Measurements from ENCODE around the gene LZTFL1.

LZTFL1 gene, protein sequence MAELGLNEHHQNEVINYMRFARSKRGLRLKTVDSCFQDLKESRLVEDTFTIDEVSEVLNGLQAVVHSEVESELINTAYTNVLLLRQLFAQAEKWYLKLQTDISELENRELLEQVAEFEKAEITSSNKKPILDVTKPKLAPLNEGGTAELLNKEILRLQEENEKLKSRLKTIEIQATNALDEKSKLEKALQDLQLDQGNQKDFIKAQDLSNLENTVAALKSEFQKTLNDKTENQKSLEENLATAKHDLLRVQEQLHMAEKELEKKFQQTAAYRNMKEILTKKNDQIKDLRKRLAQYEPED

DNA sequence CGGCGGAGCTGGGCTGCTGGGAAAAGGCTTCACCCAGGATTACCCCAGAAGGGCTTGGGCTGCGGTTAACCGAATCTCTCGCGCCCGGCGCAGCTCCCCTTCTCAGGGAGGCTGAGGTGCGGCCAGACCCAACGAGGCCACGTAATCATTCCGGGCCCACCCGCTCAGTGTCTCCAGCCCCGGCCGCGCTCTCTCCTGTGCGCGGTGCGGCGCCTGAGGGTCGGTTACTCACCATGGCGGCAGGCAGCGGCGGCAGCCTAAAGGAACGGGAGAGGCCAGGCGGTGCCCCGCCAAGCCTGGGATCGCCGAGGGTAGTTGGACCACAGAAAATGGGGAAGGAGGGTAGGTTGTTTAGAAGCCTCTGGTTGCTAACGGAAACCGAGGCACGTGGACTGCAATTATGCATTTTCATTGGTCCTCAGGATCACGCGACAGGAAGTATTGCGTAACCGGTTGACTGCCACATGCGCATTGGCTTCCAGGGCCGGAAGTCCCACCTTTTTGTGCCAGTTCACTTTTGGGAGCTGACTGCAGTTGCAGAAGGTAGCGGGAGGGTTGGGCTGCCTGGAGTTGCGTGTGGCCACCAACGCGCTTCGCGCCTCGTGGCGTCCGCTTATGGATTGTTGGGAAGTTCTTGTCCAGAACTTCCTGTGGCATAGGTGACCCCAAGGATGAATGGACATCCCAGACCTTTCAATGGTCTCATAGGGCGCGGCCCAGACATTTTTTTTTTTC, at the start of gene LZTFL1:
TSS of gene LZTFL1 (minus strand) at position 363 of the 735 bp plus-strand sequence. CDS start at position 235, 128 bp downstream.
- peak; percentile 92 for FAIRE-seq

DNA sequence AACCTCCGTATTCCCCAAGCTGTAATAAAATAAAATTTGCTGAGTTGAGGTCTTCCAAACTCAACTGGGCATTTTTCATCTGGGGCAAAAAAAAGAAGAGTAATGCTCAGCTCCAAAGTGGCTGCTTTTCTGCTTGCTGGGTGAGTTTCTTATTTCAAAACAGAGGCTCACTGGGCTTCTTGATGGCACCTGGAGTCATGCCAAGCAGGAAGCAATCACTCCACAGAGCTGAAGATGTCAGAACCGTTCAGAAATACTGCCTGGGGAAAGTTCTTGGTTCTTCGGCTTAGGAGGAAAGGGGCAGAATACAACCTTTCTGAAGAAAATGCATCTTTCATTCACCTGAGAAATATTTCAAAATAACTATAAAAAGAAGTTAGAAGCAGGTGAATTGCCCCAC, 48.5 kb upstream of the LZTFL1 start:
- no peak for FAIRE-seq

DNA sequence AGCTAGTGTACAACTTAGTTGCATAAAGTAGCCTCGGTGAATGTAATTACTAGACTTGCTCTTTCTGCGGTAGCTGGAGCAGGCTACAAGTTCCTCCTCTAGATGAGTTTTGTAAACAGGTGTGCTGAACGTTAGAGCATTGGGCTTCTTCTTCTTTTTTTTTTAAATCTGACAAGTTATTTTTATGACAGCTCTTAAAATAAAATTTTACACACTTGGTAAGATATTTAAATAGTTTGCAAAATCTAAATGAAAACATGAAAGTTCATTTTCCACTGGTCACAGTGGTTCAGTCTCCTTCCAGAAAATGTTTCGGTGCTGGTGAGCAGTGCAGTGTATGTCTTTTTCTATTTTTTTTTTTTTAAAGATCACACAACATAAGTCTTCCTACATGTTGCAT, 47.4 kb upstream of the LZTFL1 start:
- no peak for FAIRE-seq

DNA sequence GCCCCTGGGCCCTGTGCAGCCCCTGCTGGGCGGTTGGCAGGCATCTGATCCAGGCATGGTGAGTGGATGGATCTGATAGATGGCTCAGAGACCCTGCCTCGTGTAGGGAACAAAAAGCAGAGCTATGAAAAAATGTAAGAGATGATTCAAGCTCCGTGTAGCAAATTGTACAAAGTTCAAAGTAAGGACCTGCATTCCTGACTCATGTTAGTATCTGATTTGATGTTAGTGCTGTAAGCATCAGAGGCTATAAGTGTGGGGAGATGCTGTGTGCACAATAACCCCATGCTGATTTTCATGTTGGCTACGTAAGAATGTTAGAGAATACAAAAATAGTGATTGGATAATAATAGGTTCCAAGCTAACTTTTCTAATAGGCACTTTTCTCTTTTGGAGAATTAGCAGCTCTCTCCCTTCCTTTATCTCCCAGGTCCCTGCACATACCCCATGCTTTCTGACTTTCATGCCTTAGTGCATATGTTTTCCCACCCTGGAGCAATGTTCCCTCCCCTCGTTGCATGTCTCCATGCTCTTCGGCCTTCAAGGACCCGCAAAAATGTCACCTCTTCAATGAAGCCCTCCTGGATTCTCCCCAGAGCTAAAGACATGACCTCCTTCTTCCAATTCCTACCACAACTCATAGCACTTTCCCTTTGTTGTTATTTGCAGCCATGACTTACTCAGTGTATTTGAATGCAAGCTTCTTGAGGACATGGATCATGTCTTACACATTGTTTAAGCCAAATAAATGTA, 46.0 kb upstream of the LZTFL1 start:
- no peak for FAIRE-seq

DNA sequence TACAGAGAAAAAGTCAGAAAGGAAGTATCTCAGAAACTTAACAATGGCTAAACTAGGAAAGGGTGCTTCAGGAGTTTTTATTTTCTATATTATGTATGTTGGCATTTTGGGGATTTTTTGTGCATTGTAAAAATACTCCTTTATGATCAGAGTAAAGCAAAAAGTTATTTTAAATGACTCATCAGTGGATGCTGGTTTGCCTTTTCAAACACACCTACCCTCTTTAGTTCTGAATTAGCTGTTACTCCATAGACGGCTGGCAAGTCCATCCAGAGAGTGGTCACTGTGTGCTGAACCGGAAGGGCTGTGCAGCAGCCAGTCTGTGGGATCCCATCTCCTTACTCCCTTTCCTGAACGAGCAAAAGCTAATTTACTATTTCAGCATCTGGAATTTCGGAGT, 45.4 kb upstream of the LZTFL1 start:
- FAIRE-seq, result no peak

DNA sequence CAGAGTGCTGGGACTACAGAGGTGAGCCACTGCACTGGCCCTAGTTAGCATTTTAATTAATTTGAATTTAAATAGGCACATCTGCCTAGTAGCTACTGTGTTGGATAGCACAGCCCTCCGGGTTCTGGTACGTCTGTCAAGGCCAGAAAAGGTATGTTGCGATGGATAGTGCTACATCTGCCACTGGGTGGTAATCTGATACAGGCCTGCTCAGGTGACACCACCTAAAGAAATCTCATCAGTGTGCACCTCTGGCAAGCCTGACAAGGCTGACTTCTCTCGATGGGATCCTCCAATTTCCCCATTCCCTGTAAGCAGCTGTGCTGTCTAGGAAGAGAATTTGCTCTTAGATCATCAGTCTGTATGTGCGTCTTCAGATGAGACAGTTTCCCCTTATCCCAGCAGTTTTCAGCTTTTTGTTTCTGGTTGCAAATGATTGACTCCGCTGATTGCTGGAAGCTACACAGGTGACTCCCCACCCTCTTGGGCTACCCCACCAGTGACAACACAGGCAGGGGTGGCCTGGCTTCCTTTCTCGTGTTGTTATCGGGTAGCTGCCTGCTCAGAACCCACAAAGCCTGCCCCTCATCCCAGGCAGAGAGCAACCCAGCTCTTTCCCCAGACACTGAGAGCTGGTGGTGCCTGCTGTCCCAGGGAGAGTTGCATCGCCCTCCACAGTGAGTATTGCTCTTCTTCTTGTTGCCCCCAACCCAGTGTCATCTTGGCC, 44.2 kb upstream of the LZTFL1 start, which contains the start of gene CCR9:
TSS of gene CCR9 (plus strand) at position 565 of the 727 bp plus-strand sequence. CDS start 8,391 bp downstream, outside the sequence.
- FAIRE-seq, result no peak

DNA sequence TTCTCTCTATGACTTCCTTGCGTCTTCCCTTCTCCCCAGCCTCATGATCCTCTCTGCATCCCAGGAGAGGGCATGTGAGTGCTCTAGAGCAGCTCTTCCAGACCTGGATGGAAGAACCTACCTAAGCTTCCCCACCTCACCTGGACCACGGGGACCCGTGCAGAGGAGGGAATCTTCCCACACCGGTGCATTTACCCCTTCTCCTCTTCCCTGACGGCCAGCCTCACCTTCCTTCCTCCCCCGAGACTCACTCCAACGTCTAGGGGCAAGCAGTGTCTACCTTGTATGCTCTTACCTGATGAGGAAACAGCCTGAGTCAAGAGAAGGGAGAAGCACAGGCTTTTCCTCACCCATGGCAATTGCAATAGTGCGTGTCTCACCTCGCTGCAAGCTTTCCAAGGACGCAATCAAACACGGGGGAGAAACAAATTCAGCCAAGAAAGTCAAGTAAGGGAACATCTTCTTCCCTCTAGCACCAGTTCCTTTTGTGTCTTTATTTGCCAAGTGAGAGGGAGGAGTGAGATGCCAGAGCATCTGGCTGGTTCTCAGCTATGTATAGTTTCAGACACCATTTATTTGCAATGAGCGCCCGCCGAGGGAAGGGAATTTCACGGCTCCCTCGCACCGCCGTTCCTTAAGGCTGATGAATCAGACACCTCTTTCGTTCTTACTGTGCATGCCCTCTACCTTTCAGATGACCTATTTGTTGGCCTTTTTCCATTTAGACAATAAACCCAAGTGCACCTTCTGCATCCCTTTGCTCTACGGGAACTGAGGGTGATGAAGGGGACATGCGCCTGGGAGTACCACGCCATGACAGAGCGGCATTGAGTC, 42.7 kb upstream of the LZTFL1 start:
- FAIRE-seq, result no peak

DNA sequence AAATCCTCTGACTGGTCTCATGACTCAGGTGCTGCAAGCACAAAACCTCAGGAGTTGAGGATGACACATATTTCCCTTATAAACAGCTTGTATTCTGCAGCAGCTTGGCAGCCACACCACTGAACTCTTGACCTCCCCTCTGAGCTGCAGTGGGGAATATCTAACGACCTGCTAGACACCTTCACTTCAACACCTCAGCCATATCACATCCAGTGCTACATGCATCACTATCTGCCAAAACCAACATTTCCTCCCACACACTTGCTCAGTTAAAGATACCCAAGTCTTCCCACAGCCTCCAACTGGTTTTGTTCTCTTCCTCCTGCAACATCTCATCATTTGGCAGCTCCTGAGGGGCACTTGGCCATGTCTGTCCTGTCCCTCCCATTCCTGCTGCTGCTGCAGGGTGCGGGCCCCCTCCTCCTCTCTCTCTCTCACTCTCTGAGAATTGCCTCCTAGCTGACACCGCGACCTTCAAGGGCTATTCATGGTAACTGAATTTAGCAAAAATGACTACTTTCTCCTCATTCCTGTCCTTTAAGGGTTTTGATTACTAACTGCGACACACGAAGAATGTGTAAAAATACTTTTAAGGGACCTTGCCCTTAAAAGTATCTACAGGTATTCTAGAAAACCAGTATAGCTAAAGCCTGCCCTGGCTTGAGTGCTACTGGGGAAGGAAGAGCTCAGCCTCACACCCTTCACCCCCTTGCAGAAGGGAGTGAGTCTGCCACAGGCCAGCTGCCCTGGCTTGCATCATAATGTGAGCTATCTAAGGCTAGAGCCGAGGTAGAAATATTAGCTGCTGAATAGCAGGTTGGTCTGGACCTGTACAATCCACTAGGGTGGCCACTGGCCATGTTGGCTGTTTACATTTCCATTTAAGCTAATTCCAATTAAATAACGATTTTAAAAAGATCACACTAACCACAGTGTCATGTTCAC, 39.4 kb upstream of the LZTFL1 start:
- no peak for FAIRE-seq

DNA sequence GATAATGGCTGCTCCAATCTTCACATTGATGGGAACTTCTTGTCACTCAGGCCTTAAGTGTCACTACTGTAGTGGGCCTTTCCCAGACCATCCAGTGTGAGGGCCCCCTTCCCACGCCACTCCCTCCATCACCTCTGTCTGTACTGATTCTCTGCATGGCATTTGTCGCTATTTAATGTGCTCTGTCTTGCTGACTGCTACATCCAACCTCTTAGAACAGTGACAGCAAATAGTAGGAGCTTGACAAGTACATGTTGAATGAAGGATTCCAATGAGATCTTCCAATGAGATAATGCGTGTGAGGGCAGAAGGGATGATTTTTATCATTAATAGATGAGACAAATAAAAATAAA, 38.8 kb upstream of the LZTFL1 start:
- no peak for FAIRE-seq

DNA sequence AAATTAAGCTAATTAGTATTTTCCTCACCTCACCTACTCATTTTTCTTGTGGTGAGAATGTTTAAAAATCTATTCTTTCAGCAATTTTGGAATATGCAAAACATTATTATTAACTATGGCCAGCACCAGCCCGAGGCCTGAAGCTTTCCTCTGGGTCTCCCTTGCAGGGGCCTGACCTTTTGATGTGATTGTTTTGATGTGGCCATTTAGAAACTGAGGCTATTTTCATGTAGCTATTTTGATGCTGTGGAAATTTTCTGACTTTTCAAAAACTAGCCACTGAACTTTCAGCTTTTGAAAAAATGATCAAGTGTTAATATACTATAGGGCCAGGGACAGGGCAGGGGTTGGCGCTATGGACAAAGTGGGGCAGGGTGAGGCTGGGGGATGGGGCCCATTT, 36.2 kb upstream of the LZTFL1 start:
- FAIRE-seq, result no peak

DNA sequence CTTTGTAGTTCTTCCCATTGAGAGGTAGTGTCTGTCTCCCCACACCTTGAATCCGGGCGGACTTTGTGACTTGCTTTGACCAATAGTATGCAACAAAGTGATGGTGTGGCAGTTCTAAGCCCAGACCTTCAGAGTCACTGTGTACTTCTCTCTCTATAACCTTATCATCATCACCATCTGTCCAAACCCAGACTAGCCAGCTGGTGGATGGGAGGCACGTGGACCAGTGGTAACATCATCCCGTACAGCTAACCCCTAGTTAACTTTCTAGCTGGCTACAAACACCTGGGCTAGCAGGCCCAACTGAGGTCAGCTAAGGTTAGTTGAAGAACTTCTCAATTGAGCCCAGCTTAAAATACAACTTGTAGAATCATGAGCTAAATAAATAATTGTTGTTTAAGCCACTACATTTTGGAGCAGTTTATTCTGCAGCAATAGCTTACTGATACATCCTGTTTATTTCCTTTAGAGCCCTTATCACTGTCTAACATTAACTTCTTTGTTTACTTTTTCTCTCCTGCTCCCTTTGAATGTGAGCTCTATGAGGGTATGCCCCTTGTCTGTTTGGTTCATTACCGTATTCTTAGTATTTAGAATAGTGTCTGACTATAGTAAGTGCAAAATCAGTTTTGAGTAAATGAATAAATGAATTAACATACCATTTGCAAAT, 32.9 kb upstream of the LZTFL1 start:
- FAIRE-seq, result no peak

DNA sequence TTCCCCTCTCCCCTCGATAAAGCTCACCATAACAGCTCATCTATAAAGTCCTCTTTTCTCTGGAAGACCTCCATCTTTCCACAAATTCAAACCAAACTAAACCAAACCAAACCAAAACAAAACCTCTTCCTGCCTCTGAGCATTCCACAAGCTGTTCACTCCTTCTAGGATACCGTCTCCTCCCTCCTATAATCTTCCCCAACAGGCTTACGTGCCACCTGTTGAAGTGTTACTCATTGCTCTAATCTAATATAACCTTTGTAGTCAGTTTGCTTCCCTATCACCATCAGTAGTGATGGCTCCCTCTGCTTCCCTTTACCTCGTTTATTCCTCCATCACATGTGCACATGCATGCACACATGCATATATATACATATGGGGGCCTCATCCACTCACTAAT, 31.7 kb upstream of the LZTFL1 start:
- no peak for FAIRE-seq

DNA sequence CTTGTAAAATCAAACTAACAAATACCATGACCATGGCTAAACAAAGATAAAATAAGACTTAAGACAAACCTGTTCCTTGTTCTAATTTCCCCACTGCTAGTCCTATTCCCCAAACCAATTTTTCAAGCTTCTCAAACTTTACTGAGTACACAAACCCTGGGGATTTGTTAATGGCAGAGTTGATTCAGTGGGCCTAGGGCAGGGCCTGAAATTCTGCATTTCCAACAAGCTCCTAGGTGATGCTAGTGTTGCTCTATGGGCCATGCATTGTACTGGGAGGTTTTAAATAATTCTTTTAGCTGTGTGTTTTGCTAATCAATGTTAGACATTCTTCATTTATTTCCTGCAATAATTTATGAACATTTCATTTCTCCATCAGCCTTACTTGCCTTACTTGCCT, 31.1 kb upstream of the LZTFL1 start:
- FAIRE-seq, result no peak

DNA sequence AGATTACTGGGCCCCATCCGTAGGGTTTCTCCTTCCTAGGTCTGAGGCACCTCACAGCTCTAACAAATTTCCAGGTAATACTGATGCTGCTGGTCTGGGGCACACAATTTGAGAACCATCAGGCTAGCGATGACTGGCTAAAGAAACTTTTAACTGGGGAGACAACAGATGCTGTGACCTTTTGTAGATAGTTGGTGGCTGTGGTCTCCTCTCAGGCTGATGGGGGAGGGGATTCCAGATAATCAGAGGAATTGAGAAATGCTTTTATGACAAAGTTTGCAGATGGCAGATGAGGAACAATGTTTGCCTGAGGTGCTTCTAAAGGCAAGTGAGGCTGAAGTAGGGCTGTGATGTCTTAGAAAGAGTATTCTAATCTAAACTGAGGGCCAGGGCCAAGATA, 30.6 kb upstream of the LZTFL1 start:
- no peak for FAIRE-seq

DNA sequence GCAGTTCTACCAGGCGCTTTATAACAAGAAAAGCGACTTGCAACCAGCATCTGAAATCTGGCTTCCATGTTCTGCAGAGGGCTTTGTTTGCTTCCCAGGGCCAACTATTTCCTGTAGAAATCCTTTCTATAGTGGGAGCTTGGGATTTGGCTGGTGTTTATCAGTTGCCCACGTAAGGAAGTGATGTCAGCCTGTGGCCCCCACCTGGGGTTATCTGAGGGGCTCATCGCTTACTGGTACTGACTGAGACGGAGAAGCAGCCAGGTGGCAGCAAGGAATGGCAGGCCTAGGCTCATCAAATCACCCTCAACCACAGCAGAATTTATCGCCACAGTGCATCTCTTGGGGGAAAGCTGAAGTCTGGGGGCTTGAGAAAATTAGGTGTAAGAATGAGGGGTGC, 29.9 kb upstream of the LZTFL1 start:
- FAIRE-seq, result no peak

DNA sequence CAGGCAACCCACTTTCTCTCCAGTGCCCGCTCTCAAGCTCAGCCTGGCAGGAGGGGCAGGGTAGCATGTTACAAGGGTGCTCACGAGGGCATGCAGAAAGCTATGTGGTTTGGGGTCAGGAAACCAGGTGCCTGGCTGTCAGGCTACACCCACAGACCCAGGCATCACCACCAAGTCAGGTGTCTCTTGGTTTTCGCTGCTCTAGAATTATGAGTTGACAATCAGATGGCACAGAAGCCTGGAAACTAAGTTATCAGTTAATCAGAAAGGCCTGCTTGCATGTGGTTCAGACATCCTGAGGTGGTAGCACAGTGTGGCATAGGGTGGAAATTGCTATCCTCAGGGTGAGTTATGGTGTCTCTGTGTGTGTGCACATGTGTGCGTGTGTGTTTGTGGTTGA, 28.2 kb upstream of the LZTFL1 start:
- FAIRE-seq, result no peak

DNA sequence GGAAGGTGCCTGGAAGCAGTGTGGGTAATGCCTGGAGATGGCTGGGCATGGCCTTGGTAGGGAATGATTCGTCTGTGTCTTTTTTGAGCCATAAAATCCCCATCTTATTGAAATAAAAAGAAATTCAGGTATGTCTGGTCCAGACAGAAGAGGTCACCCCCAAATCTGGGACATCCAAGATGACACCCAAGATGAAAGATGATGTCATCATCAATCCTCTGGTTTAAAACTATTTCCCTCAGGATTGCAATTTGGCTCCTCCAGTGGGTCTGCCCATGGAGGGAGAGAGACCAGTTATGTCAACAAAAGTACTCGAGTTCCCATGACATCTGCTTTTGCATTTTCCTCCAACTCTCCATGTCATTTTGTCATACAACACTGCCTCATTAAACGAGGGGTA, 27.7 kb upstream of the LZTFL1 start:
- FAIRE-seq, result no peak

DNA sequence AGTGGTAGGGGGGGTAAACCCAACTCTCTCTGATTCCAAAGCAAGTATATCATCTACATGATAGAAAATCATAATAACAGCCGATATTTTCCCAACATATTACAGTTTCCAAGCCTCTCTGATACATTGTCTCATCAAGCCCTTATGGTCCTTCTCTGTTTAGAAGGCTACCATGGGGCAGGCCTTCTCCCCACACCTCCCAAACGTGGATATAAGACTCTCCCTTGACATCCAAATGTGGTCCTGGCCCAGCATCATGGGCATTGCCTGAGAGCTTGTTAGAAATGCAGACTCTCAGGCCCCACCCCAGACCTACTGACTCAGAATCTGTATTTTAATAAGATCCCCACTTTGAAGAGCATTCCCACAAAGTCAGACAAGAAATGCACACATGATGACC, 26.7 kb upstream of the LZTFL1 start:
- FAIRE-seq, result no peak

DNA sequence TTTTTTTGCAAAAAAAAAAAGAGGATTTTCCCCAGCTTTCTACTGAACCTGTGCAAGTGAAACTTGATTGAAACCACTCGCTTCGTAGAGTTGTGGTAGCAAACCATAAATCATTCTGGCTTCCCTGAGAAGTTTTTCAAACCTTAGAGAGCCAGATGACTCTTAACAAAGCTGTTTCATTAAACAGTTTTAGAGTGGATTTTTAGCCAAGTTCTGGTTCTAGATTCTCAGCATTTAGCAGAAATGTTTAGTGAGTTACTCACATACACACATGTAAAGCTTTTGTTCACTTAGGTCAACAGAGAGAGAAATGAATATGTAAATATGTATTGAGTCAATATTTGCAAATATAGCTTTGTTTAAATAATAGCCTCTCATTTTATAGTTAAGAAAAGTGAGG, 26.3 kb upstream of the LZTFL1 start:
- no peak for FAIRE-seq

DNA sequence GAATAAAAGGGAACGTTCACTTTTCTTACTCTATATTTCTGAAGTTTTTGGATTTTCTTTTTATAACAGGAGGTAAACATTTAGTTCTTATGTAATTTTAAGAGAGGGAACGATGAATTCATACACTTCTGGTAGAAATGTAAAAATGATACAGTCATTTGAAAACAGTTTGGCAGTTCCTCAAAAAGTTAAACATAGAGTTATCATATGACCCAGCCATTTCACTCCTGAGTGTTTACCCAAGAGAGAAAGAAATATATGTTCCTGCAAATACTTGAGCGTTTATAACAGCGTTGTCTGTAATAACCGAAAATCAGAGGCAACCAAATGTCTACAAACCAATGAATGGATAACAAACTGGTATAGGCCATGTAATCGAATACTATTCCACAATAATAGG, 23.6 kb upstream of the LZTFL1 start:
- FAIRE-seq, result no peak
